GM04503 (cell line): ENCODE data around the gene PLEKHM2.
A peak's percentile ranks its signal among the peaks of the same experiment; 100 is the strongest.

ENCODE experiments used
- DNase-seq: peaks from one replicate; pipeline ENCODE4 v3.0.0-alpha.2; 2012; ENCODE audit warnings: low read depth

Gene PLEKHM2

GRCh38 chr1:15701784-15702183 lies 17.7 kb downstream of the PLEKHM2 start:
- no peak for DNase-seq

DNA sequence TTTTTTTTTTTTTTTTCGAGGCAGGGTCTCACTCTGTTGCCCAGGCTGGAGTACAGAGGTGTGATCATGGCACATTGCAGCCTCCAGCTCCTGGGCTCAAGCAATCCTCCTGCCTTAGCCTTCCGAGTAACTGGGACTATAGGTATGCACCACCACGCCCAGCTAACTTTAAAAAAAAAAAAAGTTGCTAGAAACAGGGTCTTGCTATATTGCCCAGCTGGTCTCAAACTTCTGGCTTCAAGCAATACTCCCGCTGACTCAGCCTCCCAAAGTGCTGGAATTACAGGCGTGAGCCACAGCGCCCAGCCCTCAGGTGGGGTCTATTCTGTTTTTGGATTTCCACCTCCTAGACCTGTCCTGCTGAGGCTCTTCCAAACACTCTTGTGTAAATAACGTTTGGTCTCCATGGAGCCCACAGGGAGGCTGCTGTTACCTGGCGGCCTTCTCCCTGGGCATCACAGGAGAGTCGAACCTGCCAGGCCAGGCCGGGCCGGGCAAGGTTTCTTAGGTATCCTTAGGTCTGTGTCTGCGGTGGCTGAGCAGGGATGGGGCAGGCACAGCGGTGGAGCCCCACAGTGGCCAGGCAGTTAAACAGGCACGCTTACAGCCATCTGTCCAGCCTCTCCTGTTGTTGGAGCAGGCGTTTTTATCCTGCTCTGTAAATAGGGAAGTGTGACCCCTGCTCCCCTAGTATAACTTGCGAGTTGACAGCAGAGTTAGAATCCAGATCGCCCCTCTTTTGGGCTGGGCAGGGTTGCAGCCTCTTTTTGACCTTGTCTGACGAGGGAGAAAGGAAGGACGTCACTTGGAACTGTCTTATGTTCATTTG lies 18.8 kb downstream of the PLEKHM2 start:
- no peak for DNase-seq

DNA sequence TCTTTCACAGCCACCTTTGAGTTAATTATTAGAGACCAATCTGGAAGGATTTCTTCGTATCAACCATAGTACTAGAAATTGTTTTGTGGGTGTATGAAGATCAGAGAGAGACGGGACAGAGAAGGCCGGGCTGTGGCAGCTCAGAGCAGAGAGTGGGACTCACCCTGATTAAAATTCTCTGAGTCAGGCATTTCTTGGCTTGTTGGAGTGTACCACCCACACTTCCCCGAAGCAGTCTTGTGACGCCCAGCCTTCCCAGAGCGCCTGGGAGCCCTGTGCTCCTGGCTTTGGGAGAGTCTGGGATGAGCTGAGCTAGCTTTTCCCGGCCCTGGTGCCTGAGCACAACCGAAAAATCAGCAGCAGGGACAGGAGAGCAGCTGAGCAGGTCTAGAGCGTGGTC lies 19.4 kb downstream of the PLEKHM2 start:
- DNase-seq = peak; percentile 80

- DNase-seq = no peak
Measured at GRCh38 chr1:15704526-15705183, 20.5 kb downstream of the PLEKHM2 start.

DNA sequence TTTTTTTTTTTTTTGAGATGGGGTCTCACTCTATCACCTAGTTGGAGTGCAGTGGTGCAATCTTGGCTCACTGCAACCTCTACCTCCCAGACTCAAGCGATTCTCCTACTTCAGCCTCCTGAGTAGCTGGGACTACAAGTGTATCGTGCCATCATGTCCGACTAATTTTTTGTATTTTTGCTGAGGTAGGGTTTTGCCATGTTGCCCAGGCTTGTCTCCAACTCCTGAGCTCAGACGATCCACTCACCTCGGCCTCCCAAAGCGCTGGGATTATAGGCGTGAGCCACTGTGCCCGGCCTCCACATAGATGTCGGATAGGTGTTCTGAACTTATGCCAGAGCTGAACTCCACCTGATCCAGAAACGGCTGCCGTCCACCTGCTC lies 21.1 kb downstream of the PLEKHM2 start:
- DNase-seq = no peak

GRCh38 chr1:15706751-15707150 lies 22.6 kb downstream of the PLEKHM2 start:
- no peak for DNase-seq

DNA sequence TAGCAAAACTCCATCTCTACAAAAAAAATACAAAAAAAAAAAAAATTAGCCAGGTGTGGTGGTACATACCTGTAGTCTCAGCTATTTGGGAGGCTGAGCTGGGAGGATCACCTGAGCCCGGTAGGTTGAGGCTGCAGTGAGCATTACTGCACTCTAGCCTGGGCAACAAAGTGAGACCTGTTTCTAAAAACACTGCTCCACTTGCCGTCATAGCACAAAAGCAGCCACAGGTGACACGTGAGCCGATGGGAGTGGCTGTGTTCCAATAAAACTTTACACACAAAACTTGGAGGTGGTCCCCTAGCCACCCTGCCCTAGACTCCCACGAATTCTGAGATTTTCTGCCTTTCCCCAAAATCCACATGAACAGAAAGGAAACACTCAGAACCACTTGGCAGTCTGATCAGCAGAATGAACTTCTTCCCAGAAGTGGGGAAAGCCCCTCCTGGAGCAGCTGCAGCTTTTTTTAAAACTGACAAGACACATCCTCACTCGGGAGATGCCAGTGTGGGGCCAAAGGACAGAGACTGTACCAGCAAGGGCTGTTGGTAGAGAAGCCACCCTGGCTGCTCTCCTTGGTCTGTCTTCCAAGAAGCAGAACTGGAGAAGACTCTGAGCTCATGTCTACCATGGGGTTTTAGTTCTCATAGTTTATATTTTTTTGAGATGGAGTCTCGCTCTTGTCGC lies 23.3 kb downstream of the PLEKHM2 start:
- DNase-seq = no peak

DNA sequence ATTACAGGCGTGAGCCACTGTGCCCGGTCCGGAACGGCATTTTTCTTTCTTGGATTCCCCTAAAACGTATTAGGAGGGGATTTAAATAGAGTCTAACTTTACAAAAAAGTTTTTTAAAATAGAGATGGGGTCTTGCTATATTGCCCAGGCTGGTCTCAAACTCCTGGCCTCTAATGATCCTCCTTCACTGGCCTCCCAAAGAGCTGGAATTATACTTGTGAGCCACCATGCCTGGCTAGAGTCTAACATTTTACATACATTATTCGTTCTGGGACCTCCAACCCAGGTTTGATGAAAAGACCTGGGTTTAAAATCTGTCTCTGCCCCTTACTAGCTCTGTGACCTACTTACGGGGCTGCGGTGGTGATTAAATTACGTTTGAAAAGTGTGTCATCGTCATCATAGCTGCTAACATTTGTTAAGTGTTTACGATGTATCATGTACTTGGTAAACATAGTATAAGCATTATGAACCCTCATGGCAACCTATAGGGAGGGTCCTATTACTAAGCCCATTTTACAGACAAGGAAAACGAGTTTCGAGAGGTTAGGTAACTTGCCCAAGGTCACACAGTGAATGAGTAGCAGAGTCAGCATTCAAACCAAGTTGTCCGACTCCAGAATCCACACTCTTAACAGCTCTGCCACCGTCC lies 24.5 kb downstream of the PLEKHM2 start:
- no peak for DNase-seq

- no peak for DNase-seq
Measured at GRCh38 chr1:15709226-15709625, 25.1 kb downstream of the PLEKHM2 start.

DNA sequence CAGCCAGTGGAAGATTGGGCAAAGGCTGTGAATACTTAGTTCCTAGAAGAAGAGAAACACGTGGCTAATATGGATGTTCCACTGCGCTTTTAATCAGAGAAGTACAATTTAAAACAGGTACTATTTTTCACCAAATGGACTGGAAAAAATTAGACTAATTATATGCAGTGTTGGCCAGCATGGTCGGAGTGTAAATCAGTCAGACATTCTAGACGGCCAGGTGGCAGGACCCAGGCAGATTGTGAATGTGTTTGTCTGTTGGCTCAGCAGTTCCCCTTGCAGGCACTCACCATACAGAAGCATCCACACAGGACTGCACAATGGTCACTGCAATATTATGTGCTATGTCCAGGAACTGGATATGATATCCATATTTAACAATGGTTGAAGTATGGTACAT lies 28.0 kb downstream of the PLEKHM2 start:
- no peak for DNase-seq

- DNase-seq = peak; percentile 34
Measured at GRCh38 chr1:15714406-15715136, 30.5 kb downstream of the PLEKHM2 start.

- DNase-seq = no peak
Measured at GRCh38 chr1:15717418-15718125, 33.5 kb downstream of the PLEKHM2 start.

GRCh38 chr1:15718199-15718601 lies 34.1 kb downstream of the PLEKHM2 start:
- DNase-seq = no peak

DNA sequence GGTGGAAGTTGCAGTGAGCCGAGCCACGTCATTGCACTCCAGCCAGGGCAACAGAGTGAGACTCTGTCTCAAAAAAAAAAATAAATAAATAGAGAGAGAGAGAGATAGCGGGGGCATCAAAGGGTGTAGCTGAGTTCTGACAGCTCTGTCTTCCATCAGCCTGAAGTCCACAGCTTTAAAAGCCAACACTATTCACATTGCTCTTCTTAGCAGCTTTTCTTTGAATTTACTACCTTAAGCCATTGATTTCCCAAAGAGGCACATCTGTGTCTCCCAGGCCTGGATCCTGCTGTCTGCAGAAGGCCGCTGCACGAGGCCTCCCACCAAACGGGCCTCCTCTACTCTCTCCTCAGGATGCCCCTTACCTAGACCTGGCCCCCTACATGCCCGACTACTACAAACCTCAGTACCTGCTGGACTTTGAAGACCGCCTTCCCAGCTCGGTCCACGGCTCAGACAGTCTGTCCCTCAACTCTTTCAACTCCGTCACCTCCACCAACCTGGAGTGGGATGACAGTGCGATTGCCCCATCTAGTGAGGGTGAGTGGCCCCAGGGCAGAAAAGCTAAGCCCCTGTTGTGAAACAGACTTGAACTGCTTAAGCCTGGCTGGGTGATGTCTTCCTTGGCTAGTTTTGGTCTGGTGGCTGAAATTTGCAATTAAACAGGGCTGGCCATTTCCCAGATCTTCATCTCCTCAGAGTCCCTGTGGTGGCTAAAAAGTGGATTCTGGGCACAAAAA lies 35.4 kb downstream of the PLEKHM2 start:
- DNase-seq = no peak

GRCh38 chr1:15720861-15721260 lies 36.7 kb downstream of the PLEKHM2 start:
- no peak for DNase-seq

- DNase-seq = no peak
Measured at GRCh38 chr1:15722411-15722810, 38.3 kb downstream of the PLEKHM2 start.

DNA sequence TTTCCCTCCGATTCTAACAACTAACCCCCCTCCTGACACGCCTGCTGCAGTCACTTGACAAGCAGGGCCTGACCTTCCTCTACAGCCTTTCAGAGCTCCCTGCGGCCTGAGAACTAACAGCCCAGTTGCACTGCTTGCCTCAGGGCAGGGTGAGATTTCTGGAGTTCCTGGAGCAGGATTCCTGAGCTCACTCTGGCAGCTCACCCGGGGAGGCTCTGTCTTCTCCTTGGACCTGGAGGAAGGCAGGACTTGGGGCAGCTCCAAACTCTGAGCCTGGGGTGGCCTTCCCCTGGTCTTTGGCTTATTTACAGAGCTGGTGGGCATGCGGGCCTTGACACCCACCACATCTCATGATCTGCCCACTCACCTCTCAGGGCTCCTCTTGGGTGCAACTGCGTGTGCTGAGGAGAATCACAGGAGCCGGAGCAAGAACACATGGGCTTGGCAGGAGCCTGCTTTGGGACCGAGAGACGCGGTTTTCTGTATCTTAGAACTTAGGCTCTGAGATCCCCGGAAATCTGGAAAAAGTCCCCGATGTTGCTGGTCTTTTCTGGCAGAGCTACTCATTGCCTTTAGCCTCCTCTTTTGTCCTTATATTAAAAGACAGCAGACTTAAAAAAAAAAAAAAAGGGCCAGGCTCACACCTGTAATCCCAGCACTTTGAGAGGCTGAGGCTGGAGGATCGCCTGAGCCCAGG lies 38.9 kb downstream of the PLEKHM2 start:
- no peak for DNase-seq

DNA sequence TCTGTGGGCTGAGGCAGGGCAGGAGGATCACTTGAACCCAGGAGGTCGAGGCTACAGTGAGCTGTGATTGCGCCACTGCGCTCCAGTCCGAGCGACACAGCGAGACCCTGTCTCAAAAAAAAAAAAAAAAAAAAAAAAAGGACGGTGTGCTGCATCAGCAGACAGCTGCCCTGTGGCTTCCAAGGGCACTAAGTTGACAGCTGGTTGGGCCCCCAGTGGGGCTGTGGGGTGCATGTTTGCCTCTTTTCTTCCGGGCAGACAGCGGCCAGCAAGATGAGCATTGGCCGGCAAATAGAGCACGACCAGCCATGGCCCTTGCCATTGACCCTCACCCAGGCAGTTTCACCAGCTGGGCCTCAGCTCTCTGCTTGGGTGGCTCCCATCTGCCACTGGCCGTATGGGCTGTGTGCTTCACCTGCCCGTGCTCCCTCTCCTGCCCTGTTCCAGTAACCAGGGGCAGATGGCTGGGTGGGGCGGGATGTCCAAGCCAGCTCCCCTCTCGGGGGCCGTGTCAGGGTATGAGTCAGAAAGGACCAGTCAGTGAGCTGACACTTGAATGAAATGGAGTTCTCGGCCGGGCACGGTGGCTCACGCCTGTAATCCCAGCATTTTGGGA lies 39.6 kb downstream of the PLEKHM2 start:
- DNase-seq = no peak
